OCI-LY1 (cell line): ENCODE measurements around the gene CSH2.
"Not testable (repeated sequence)": the region's sequence is repeated elsewhere in the genome, so short reads cannot be mapped to it uniquely, and the experiment has no call there.

Source experiments
- EZH2 ChIP-seq: fragments of 200-600 bp; sonication (generic), shearing (Covaris generic); IDR thresholded peaks from 2 replicates; pipeline ENCODE4 v1.8.0; 2017; ENCODE audit warnings: borderline replicate concordance, mixed run types, mild to moderate bottlenecking, antibody characterized with exemption, low read length, moderate library complexity, mixed read lengths
- TF ChIP-seq, protein P1 (sequence below): fragments of 200-600 bp; sonication (generic), shearing (Covaris generic); IDR thresholded peaks from 2 replicates; pipeline ENCODE4 v1.5.1; 2017; ENCODE audit warnings: mild to moderate bottlenecking, antibody characterized with exemption, low read length, moderate library complexity, mixed read lengths

DNA sequence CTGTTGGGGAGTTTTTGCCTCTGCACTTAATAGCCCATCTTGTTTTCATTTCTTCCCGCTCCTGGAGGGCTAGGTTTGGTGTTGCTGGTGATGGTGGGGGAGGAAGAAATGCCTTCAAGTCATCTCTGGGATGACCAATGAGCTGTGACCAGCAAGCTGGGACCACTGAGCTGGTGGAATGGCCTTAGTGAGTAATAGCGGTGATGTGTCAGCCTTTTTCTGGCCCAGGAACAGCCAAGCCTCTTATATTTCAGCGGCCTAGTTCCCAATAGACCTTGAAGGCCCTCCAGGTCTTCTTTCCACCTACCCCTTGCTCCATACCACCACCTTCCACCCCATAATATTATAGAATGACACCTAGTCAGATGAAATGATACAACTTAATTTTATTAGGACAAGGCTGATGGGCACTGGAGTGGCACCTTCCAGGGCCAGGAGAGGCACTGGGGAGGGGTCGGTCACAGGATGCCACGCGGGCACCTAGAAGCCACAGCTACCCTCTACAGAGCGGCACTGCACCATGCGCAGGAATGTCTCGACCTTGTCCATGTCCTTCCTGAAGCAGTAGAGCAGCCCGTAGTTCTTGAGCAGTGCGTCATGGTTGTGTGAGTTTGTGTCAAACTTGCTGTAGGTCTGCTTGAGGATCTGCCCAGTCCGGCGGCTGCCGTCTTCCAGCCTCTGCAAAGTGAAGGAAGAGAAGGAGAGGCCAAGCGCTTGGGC, 1.7 kb downstream of the CSH2 start:
- TF ChIP-seq, protein P1, sequence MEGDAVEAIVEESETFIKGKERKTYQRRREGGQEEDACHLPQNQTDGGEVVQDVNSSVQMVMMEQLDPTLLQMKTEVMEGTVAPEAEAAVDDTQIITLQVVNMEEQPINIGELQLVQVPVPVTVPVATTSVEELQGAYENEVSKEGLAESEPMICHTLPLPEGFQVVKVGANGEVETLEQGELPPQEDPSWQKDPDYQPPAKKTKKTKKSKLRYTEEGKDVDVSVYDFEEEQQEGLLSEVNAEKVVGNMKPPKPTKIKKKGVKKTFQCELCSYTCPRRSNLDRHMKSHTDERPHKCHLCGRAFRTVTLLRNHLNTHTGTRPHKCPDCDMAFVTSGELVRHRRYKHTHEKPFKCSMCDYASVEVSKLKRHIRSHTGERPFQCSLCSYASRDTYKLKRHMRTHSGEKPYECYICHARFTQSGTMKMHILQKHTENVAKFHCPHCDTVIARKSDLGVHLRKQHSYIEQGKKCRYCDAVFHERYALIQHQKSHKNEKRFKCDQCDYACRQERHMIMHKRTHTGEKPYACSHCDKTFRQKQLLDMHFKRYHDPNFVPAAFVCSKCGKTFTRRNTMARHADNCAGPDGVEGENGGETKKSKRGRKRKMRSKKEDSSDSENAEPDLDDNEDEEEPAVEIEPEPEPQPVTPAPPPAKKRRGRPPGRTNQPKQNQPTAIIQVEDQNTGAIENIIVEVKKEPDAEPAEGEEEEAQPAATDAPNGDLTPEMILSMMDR, result not testable (repeated sequence)
- not testable (repeated sequence) for TF ChIP-seq EZH2
